GM19043 (cell line): ENCODE data around the gene WNT7B.

ENCODE experiments used
- ATAC-seq: cut with Tn5 transposase; IDR thresholded peaks from one replicate; pipeline ENCODE4 v1.9.1; 2021; ENCODE audit warnings: low read depth; ENCODE audit not compliant: unreplicated experiment

Gene WNT7B

DNA sequence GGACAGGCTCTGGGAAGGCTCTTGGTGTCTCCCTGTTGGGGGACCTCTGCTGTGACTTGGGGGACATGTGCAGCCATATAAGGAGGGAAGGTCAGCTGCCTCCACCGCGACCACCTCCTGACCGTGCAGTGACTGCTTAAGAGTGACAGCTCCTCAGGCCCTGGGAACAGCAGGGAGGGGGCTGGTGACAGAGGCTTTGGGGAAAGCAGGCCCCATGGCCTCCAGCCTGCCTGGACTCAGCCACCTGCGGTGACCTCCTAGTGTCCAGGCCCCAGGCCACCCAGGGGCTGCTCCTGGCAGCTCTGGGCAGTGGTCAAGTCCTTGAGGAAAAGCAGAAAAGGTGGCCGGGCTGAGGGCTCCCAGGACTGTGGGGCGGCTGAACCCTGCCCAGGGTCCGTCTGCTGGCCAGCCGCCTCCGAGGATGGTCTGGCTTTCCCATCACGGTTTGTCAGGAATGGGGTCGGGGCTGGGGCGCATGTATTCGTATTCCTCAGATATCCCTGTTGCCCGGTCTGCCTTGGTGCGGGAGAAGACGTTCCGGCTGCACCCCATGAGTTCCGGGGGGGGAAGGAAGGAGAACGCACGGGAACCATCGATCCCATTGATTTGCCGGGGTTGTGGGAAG lies 96.8 kb downstream of the WNT7B start:
- no peak for ATAC-seq

DNA sequence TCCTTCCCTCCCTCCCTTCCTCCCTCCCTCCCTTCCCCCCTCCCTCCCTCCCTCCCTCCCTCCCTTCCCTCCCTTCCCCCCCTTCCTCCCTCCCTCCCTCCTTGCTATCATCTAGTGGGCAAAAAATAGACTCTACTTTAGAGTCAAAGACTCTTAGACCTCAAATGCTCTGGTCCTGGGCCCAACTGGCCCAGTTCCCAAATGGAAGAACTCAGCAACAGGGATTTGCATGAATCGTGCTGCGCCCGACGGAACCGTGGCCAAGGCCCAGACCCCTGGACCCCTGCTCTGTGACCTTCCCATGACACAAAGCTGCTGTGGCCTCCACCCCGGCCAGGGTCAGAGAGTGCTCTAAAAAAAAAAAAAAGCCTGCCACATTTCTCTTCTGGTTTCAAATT lies 97.4 kb downstream of the WNT7B start:
- no peak for ATAC-seq

GRCh38 chr22:45878901-45879551 lies 97.9 kb downstream of the WNT7B start:
- no peak for ATAC-seq

DNA sequence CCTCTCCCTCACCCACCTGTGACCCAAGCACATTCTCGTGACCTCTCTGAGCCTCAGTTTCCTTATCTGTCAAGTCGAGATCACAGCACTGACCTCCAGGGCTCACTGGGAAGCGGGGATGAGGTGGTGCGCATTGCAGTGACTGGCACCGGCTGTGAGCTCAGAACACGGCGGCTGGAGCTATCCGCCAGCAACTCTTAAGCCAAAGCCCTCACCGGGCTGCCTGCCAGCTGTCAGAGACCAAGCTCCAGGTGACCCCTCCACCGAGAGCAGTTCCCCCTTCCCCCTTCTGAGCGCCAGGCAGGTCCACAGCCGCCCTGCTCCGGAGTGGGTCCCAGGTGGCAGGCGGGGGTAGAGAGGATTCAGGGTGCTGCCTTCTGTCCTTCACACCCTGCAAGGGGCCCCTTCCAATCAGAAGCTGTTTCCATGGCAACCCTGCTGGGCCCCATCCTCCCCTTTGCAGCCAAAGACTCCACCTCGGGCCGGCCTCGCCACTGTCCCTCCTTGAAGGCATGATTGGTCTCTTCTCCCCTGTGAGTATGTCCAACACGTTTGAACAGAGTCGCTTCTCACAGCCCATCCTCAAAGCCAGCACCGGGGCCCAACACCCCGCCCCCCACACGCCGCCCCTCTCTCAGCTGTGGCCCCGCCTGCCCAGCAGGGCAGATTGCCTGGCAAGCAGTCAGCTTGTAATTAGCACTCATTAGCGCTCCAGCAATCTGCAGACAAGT lies 98.7 kb downstream of the WNT7B start:
- ATAC-seq, result no peak

GRCh38 chr22:45877651-45878050 lies 99.3 kb downstream of the WNT7B start:
- ATAC-seq, result no peak

GRCh38 chr22:45877036-45877380 lies 100.0 kb downstream of the WNT7B start:
- ATAC-seq, result no peak

GRCh38 chr22:45876136-45877035 lies 100.6 kb downstream of the WNT7B start:
- no peak for ATAC-seq

DNA sequence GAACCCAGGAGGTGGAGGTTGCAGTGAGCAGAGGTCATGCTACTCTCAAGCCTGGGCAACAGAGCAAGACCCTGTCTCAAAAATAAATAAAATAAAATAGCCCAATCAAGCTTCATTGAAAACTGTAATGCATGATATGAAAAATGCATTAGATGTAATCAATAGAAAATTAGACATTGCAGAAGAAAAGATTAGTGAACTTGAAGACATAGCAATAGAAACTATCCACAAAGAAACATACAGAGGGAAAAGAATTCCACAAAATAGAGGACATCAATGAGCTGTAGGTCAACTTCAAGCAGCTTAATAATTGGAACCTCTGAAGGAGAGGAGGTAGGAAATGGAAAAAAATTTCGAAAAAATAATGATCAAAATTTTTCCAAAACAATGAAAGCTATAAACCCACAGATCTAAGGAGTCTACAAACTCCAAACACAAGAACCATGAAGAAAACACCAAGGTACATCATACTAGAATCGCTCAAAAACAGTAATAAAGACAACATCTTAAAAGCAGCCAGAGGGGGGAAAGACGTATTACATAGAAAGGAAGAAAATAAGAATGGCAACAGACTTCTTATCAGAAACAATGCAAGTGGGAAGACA lies 104.2 kb downstream of the WNT7B start:
- no peak for ATAC-seq

DNA sequence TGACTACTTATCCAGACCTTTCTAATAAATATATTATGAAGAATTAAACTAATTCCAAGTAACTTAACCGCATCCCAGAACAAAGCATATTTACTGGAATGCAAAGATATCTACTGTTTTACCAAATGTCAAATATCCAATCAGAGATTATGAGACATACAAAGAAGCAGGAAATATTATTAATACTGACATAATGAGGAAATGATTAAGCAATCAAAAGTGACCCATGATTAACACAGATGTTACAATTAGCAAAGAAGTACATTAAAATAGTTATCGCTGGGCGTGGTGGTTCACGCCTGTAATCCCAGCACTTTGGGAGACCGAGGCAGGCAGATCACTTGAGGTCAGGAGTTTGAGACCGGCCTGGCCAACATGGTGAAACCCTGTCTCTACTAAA lies 105.2 kb downstream of the WNT7B start:
- no peak for ATAC-seq
